Measurements from ENCODE around the gene LAMP5.

GRCh38 chr20:9506280-9506821, 8.0 kb upstream of the LAMP5 start:
- TF ChIP-seq POLR2A (IDR thresholded peaks at IDR 0.05), result no peak
- TF ChIP-seq CTCF (IDR thresholded peaks at IDR 0.05), result no peak
- no peak for TF ChIP-seq EP300 (IDR thresholded peaks at IDR 0.05)
- TF ChIP-seq POLR2AphosphoS5 (IDR thresholded peaks at IDR 0.05), result no peak

Data from suprapubic skin (tissue), 4 donors.